Ovary (tissue), 3 donors: Measurements from ENCODE around the gene MORN3.

Experiments
- CTCF ChIP-seq, 3 donors: fragments of 450-650 bp in 2 of 3; fragments of 200-600 bp in 1 of 3; IDR thresholded peaks; one replicate each; pipeline versions ENCODE4 v1.5.1 to v1.8.0; 2016 to 2022; ENCODE audit warnings: antibody characterized with exemption in 3 of 3, mild to moderate bottlenecking in 1 of 3
- EP300 ChIP-seq: sonication (generic); formaldehyde crosslinking; IDR thresholded peaks from one replicate; pipeline ENCODE4 v1.6.1; 2017; ENCODE audit warnings: antibody characterized with exemption
- POLR2A ChIP-seq: fragments of 450-650 bp; IDR thresholded peaks from one replicate; pipeline ENCODE4 v1.6.1; 2017; ENCODE audit warnings: antibody characterized with exemption, mild to moderate bottlenecking, moderate library complexity
- donor health status: DM: no; HTN: no; CAD: no.

- TF ChIP-seq CTCF (IDR thresholded peaks at IDR 0.05) (no peak), POLR2A (no peak), EP300 (no peak)
Observed at GRCh38 chr12:121656122-121656521, 13.3 kb downstream of the MORN3 start.
